Uterus (tissue), 4 donors: ENCODE measurements around the gene CREB3L2. TPM values are rescaled to one million over a fixed set of nuclear protein-coding genes. Genes with fewer than 3 reads are reported as not detected.

Source experiments
- DNase-seq, 2 donors: peaks; one replicate each; pipeline ENCODE4 v3.0.0-alpha.2; 2019 to 2020
- H3K27ac ChIP-seq, 2 donors: fragments of 200-600 bp; sonication (generic); 1 replicate in 1 of 2; 2 replicates in 1 of 2; pipeline ENCODE4 v1.5.1; 2016 to 2018
- H3K27me3 ChIP-seq, 2 donors: fragments of 200-600 bp; sonication (generic); one replicate each; pipeline ENCODE4 v1.5.1; 2018 to 2019; ENCODE audit warnings: control low read depth in 1 of 2
- H3K36me3 ChIP-seq, 2 donors: fragments of 200-600 bp; sonication (generic); one replicate each; pipeline ENCODE4 v1.5.1; 2019; ENCODE audit warnings: control low read depth in 1 of 2
- H3K4me1 ChIP-seq, 2 donors: fragments of 200-600 bp; sonication (generic); one replicate each; pipeline ENCODE4 v1.5.1; 2018 to 2019; ENCODE audit warnings: control low read depth in 1 of 2
- H3K4me3 ChIP-seq, 2 donors: fragments of 200-600 bp; sonication (generic); 1 replicate in 1 of 2; 2 replicates in 1 of 2; pipeline ENCODE4 v1.5.1; 2018 to 2019; ENCODE audit warnings: mild to moderate bottlenecking in 1 of 2
- H3K9me3 ChIP-seq, 2 donors: fragments of 200-600 bp; sonication (generic); one replicate each; pipeline ENCODE4 v1.5.1; 2019; ENCODE audit warnings: control low read depth in 1 of 2
- CTCF ChIP-seq, 4 experiments: fragments of 200-600 bp in 2 of 4; fragments of 450-650 bp in 2 of 4; sonication (generic) in 2 of 4; IDR thresholded peaks; one replicate each; pipeline ENCODE4 v1.5.1; 2016 to 2019; ENCODE audit warnings: antibody characterized with exemption in 4 of 4, mild to moderate bottlenecking in 2 of 4, moderate library complexity in 1 of 4
- POLR2A ChIP-seq, 2 donors: fragments of 450-650 bp; IDR thresholded peaks; one replicate each; pipeline ENCODE4 v1.6.1; 2016; ENCODE audit warnings: antibody characterized with exemption in 2 of 2, mild to moderate bottlenecking in 1 of 2, moderate library complexity in 1 of 2
- intact Hi-C: fragments of 100-400 bp; cut with DNase I; formaldehyde crosslinking; loops from one replicate; pipeline ENCODE4 v1.15.1; 2023; ENCODE audit warnings: low total_unique reads
- total RNA-seq, 4 donors: library from RNA; depleted of rRNA in 3 of 4; stranded (reverse); fragments of >200 nt in 3 of 4; gene quantifications; one replicate each; pipeline versions ENCODE4 v1.1.0 to v1.2.4, GENCODE V29; 2014 to 2023
- donor health status: DM: yes; HTN: yes; CAD: no.

The CREB3L2 gene
- total RNA-seq, 4 donors from 2014 or later = 24.7 to 185 (median 41.1) TPM

- Histone ChIP-seq H3K36me3 (no peaks in the 10 kb centered on the region), H3K27me3 (no peaks in the 10 kb centered on the region), H3K27ac (peak overlapping the region; percentile 94 to 95), H3K4me3 (peak overlapping the region in 1 of 2 donors; percentile 2), H3K9me3 (no peaks in the 10 kb centered on the region), H3K4me1 (peaks cover 16 to 46% of the 10 kb centered on the region in 2 donors)
- no peak for DNase-seq
- intact Hi-C loops = no loop called here
- TF ChIP-seq POLR2A (IDR thresholded peaks at IDR 0.05) (no peak), CTCF (IDR thresholded peaks at IDR 0.05) (no peak)
Measured at GRCh38 chr7:137990251-137990941, 11.5 kb downstream of the CREB3L2 start.

- H3K27me3 ChIP-seq = no peaks in the 10 kb centered on the region
- peaks cover 24 to 50% of the 10 kb centered on the region in 2 donors for H3K4me1 ChIP-seq
- H3K9me3 ChIP-seq = no peaks in the 10 kb centered on the region
- intact Hi-C loops = no loop called here
- no peaks in the 10 kb centered on the region for H3K36me3 ChIP-seq
- DNase-seq = no peak
- TF ChIP-seq POLR2A (IDR thresholded peaks at IDR 0.05) (no peak), CTCF (IDR thresholded peaks at IDR 0.05) (no peak)
- H3K27ac ChIP-seq = peak overlapping the region; percentile 94 to 95
- H3K4me3 ChIP-seq = no peak overlapping the region
Measured at GRCh38 chr7:137989590-137989989, 12.3 kb downstream of the CREB3L2 start.

GRCh38 chr7:137989094-137989493, 12.8 kb downstream of the CREB3L2 start:
- TF ChIP-seq POLR2A (IDR thresholded peaks at IDR 0.05) (no peak), CTCF (IDR thresholded peaks at IDR 0.05) (no peak)
- H3K4me1 ChIP-seq = peaks cover 24 to 49% of the 10 kb centered on the region in 2 donors
- peak overlapping the region; percentile 94 to 95 for H3K27ac ChIP-seq
- no peaks in the 10 kb centered on the region for H3K27me3 ChIP-seq
- H3K4me3 ChIP-seq = no peak overlapping the region
- H3K36me3 ChIP-seq = no peaks in the 10 kb centered on the region
- intact Hi-C loops = no loop called here
- H3K9me3 ChIP-seq = no peaks in the 10 kb centered on the region
- DNase-seq = no peak

- Histone ChIP-seq H3K9me3 (no peaks in the 10 kb centered on the region), H3K27me3 (no peaks in the 10 kb centered on the region), H3K27ac (peak overlapping the region; percentile 94 to 95), H3K4me3 (no peak overlapping the region), H3K36me3 (no peaks in the 10 kb centered on the region), H3K4me1 (peaks cover 24 to 38% of the 10 kb centered on the region in 2 donors)
- TF ChIP-seq CTCF (IDR thresholded peaks at IDR 0.05) (no peak), POLR2A (IDR thresholded peaks at IDR 0.05) (no peak)
- no peak for DNase-seq
- intact Hi-C loops = no loop called here
Measured at GRCh38 chr7:137987968-137988367, 13.9 kb downstream of the CREB3L2 start.

GRCh38 chr7:137987563-137987962, 14.3 kb downstream of the CREB3L2 start:
- TF ChIP-seq CTCF (IDR thresholded peaks at IDR 0.05) = no peak
- no peaks in the 10 kb centered on the region for H3K9me3 ChIP-seq
- intact Hi-C loops = no loop called here
- peak overlapping the region; percentile 94 to 95 for H3K27ac ChIP-seq
- no peak overlapping the region for H3K4me3 ChIP-seq
- DNase-seq = no peak
- no peaks in the 10 kb centered on the region for H3K27me3 ChIP-seq
- H3K4me1 ChIP-seq = peaks cover 24 to 38% of the 10 kb centered on the region in 2 donors
- H3K36me3 ChIP-seq = no peaks in the 10 kb centered on the region
